Fibroblast of villous mesenchyme (primary cell): ENCODE data around the gene SLC43A2. TPM values are rescaled to one million over a fixed set of nuclear protein-coding genes. Genes with fewer than 3 reads are reported as not detected.

Source experiments
- DNase-seq: peaks from one replicate; pipeline ENCODE4 v3.0.0-alpha.2; 2010; ENCODE audit warnings: low read depth
- H3K4me3 ChIP-seq: 2 replicates; pipeline ENCODE4 v1.5.1; 2011; ENCODE audit warnings: low read depth, mild to moderate bottlenecking, low read length
- total RNA-seq: library from RNA; depleted of rRNA; stranded (reverse); fragments of >200 nt; gene quantifications from 2 replicates; pipeline ENCODE4 v1.2.3, GENCODE V29; 2012
- TF ChIP-seq, protein P1 (sequence below): IDR thresholded peaks from 2 replicates; pipeline ENCODE4 v1.5.1; 2012; ENCODE audit warnings: low read depth, mild to moderate bottlenecking, low read length; ENCODE audit not compliant: insufficient read depth

The SLC43A2 gene
- total RNA-seq, 1 donor: 8.6 TPM

DNA sequence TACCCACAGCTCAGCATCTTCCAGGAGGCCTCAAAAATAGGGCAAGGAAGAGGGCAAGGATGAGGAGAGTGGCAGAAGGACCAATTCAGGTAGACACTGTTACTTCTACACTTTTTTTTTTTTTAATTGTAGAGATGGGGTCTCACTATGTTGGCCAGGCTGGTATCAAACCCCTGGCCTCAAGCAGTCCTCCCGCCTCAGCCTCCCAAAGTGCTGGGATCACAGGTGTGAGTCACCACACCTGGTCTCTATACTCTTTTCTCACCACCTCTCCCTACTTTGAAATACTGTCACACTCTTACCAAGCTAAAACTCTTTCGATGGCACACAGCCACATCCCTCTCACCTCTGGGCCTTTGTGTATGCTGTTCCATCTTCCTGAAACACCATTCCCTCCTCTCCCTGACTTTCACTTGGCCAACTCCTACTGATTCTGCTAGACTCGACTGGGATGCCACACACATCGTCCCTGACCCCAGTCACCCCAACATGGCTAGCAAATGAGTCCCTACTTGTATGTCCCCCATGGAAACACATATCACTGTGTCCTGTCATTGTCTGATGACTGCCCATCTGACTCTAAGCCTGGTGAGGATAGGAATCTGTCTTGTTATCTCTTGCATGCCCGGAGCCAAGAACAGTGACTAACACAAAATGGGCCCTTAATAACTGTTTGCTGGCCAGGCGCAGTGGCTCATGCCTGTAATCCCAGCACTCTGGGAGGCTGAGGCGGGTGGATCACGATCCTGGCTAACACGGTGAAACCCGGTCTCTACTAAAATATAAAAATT is 7.2 kb upstream of the SLC43A2 start:
- no peak overlapping the region for H3K4me3 ChIP-seq
- no peak for DNase-seq
- TF ChIP-seq, protein P1, sequence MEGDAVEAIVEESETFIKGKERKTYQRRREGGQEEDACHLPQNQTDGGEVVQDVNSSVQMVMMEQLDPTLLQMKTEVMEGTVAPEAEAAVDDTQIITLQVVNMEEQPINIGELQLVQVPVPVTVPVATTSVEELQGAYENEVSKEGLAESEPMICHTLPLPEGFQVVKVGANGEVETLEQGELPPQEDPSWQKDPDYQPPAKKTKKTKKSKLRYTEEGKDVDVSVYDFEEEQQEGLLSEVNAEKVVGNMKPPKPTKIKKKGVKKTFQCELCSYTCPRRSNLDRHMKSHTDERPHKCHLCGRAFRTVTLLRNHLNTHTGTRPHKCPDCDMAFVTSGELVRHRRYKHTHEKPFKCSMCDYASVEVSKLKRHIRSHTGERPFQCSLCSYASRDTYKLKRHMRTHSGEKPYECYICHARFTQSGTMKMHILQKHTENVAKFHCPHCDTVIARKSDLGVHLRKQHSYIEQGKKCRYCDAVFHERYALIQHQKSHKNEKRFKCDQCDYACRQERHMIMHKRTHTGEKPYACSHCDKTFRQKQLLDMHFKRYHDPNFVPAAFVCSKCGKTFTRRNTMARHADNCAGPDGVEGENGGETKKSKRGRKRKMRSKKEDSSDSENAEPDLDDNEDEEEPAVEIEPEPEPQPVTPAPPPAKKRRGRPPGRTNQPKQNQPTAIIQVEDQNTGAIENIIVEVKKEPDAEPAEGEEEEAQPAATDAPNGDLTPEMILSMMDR: no peak

DNA sequence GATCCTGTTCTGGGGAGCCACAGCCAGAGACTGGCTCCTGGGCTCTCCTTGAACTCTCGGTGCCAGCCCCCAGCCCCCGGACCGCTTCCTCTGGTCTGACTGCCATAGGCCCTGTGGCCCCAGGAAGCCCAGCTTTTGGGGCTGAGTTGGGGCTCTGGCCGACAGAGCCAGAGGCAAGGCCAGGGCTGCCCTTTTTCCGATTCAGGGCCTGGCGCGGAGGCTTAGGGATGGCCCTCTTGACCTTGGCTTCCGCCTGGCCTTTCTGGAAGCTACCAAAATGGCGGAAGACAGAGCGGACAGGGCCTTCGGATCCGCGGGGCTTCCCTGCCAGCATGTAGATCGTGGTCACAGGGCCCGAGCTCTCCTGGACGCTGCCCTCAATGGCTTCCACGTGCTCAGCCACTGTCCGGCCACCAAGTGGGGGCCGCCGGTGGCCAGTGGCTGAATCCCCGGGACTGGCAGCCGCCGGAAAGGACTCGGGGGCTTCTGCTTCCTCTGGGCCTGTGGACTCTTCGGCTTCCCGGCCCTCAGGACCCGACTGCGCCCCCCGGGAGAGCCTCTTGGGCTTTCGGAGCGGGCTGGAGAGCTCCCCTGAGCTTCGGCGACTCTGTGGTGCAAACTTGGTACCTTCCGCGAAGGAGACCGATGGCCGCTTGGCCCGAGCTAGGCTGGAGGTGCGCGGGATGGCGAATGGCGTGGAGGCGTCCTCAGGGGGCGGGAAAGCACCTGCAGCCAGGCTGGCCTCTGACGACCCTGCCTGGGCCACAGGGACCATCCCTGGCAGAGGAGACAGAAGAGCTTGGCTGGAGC is 6.4 kb upstream of the SLC43A2 start:
- no peak overlapping the region for H3K4me3 ChIP-seq
- TF ChIP-seq, protein P1: no peak
- no peak for DNase-seq

DNA sequence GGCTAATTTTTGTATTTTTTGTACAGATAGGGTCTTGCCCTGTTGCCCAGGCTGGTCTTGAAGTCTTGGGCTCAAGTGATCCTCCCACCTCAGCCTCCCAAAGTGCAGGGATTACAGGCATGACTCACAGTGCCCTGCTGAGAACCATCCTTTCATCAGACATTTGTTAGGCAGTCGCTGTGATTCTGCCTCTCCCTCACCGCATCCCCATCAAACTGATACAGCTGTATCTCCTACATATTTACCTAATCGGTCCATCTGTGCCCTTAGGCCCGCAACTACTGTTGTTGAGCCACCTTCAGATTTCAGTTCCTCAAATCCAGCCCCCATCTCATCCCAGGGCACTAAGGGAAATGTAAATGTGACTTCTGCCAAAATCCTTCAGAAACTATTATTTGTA is 2.0 kb upstream of the SLC43A2 start:
- TF ChIP-seq, protein P1: no peak
- DNase-seq: no peak
- H3K4me3 ChIP-seq: no peak overlapping the region

DNA sequence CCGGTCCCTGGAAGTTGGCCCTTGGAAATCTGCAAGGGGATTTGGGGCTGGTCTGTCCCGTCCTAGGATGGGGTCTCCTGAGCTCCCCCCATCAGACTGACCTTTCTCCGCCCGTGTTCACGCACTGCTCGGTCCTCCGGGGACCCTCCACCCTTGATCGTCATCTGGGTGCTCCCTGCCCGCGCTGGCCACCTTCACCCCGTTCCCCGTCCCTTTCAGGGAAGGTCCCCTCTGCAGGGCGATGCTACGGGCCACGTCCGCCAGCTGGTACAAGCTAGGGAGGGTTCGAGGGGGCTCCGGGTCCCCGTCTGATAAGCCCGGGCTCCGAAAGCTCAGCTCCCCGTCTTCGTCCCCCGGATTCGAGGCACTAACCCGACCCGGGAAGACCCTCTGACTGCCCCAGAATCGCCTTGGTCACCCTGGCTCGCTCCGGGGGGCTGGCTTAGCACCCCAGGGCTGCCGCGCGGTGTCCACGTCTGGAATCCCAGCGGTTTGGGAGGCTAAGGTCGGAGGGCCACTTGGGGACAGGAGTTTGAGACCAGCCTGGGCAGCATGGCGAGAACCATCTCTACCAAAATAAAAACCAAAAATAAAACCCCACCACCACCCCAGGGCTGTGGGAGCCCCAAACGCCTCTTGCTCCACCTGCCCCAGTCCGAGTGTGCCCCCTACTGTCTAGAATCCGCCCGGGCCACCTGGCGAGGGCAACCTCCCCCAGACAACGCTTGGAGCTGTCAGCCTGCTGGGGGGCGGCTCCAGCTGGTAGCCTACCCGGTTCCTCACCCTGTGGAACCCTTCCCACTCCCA is 1.1 kb upstream of the SLC43A2 start:
- peak; percentile 43 for DNase-seq
- TF ChIP-seq, protein P1: peak; percentile 68
- H3K4me3 ChIP-seq: peak overlapping the region; percentile 72

DNA sequence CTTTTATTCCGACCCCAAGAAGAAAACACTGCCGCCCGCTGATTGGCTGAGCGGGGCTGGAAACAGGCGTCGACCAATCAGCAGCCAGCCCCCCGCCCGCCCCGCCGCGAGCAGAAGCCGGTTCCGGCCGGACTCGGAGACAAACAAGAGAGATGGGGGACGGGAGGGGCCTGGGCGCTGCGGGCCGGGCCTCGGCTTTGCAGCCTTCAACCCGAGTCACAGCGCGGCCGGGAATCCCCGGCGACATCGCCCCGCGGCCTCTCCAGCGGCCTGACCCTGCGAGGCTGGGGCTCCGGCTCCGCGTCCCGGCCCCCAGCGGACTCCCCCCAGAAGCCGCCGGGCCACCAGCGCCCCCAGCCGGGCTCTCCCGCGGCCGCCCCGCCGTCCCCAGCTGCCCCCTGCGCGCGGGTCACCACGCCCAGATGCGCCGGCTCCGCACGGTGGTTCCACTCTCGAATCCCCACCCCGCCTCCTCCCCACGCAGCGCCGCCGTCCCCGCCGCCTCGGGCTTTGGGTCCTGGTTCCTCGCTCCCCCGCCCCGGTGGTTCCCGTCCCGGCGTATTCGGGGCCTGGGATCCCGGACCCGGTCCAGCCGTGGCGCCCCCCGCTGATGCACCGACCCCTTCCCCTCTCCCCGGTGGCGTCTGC is 346 bp upstream of the SLC43A2 start:
- TF ChIP-seq, protein P1: peak; percentile 16
- DNase-seq: peak; percentile 92
- peak overlapping the region; percentile 72 for H3K4me3 ChIP-seq

DNA sequence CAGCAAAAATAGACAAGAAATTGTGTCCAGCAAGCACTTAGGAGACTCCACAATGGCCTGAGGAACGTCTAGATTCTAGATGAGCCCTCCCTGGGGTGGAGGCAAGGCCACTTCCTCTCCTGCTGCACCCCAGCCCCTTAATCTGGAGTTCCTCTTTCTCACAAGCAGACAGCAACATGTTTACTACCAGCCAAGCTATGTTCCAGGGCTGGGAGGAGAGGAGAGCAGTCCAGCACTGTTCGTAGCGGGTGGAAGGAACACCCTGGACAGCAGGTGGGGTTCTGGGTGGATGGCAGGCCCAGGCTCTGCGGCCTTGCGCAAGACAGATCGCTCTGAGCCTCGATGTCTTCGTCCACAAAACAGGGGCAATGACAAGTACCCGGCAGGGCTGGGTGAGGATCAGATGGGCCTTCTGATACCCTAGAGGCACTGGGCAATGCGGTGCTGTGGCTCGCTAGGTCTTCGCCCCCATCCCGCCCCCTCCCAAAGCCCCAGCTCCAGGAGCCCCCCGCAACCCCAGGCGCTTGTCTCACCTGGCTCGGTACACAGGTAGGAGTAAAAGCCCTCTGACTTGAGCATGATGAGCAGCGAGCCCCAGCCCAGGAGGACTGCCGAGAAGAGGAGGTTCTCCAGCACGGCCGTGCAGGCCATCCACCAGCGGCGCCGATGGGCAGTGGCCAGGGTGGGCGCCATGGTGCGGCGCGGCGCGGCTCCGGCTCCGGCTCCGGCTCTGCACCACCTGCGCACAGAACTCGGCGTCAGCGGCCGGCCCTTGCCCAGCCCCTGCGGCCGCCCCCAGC is 1.3 kb downstream of the SLC43A2 start:
- peak overlapping the region; percentile 72 for H3K4me3 ChIP-seq
- TF ChIP-seq, protein P1: no peak
- peak; percentile 26 for DNase-seq
